ENCODE data around the gene HAUS8.

GRCh38 chr19:17001603-17002183, 73.6 kb downstream of the HAUS8 start:
- TF ChIP-seq, protein P1, sequence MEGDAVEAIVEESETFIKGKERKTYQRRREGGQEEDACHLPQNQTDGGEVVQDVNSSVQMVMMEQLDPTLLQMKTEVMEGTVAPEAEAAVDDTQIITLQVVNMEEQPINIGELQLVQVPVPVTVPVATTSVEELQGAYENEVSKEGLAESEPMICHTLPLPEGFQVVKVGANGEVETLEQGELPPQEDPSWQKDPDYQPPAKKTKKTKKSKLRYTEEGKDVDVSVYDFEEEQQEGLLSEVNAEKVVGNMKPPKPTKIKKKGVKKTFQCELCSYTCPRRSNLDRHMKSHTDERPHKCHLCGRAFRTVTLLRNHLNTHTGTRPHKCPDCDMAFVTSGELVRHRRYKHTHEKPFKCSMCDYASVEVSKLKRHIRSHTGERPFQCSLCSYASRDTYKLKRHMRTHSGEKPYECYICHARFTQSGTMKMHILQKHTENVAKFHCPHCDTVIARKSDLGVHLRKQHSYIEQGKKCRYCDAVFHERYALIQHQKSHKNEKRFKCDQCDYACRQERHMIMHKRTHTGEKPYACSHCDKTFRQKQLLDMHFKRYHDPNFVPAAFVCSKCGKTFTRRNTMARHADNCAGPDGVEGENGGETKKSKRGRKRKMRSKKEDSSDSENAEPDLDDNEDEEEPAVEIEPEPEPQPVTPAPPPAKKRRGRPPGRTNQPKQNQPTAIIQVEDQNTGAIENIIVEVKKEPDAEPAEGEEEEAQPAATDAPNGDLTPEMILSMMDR (conservative IDR thresholded peaks at IDR 0.05; ENCODE audit: low read depth, low read length) = no peak
- TF ChIP-seq EZH2 (IDR thresholded peaks at IDR 0.05; ENCODE audit: borderline replicate concordance, low read depth, low read length, poor library complexity, severe bottlenecking) = no peak

Measured in A673 (cell line).